Lower leg skin (tissue), 4 donors: ENCODE data around the gene CALHM6. TPM values are rescaled to one million over a fixed set of nuclear protein-coding genes. Genes with fewer than 3 reads are reported as not detected.

Experiments
- DNase-seq, 2 donors: peaks; one replicate each; pipeline ENCODE4 v3.0.0-alpha.2; 2019; ENCODE audit warnings: low spot score in 2 of 2
- H3K4me3 ChIP-seq: fragments of 200-600 bp; sonication (generic); 2 replicates; pipeline ENCODE4 v1.5.1; 2017; ENCODE audit warnings: mild to moderate bottlenecking, low read depth; ENCODE audit not compliant: poor library complexity, severe bottlenecking
- CTCF ChIP-seq, 3 donors: fragments of 450-650 bp; IDR thresholded peaks; one replicate each; pipeline ENCODE4 v1.5.1; 2016; ENCODE audit warnings: antibody characterized with exemption in 3 of 3, mild to moderate bottlenecking in 3 of 3, moderate library complexity in 2 of 3
- POLR2A ChIP-seq, 2 donors: fragments of 450-650 bp; IDR thresholded peaks; one replicate each; pipeline ENCODE4 v1.6.1; 2016 to 2017; ENCODE audit warnings: antibody characterized with exemption in 2 of 2, mild to moderate bottlenecking in 1 of 2, moderate library complexity in 1 of 2
- WGBS, 2 donors: methylation state at CpG; one replicate each; pipeline ENCODE4 v1.1.5; 2018; 5-methylcytosine and 5-hydroxymethylcytosine counted together
- intact Hi-C: fragments of 100-400 bp; cut with DNase I; formaldehyde crosslinking; loops from one replicate; pipeline ENCODE4 v1.15.0; 2023; ENCODE audit warnings: low total_unique reads
- total RNA-seq, 4 donors: library from RNA; depleted of rRNA; stranded (reverse); fragments of >200 nt; gene quantifications; one replicate each; pipeline ENCODE4 v1.1.0, GENCODE V29; 2016

The CALHM6 gene
- total RNA-seq, 4 donors from 2014 or later = 0.65 to 3.3 (median 2.6) TPM; not detected in 1

- 65 to 73% methylated on average over 3 of the region's 3 CpGs for WGBS, 2 donors
- TF ChIP-seq POLR2A (IDR thresholded peaks at IDR 0.05) (no peak), CTCF (IDR thresholded peaks at IDR 0.05) (no peak)
- intact Hi-C loops = no loop called here
- H3K4me3 ChIP-seq = no peak overlapping the region
- no peak for DNase-seq
These were observed 38.9 kb upstream of the CALHM6 start for GRCh38 chr6:116422238-116422637.

- intact Hi-C loops = no loop called here
- TF ChIP-seq CTCF (IDR thresholded peaks at IDR 0.05) = no peak
- TF ChIP-seq POLR2A (IDR thresholded peaks at IDR 0.05) = no peak
These were observed 37.2 kb upstream of the CALHM6 start for GRCh38 chr6:116424001-116424400.

GRCh38 chr6:116426551-116426950 is 34.6 kb upstream of the CALHM6 start:
- no peak for TF ChIP-seq CTCF (IDR thresholded peaks at IDR 0.05)
- intact Hi-C loops = no loop called here
- H3K4me3 ChIP-seq = no peak overlapping the region
- 59 to 67% methylated on average over 3 of the region's 3 CpGs for WGBS, 2 donors
- DNase-seq = no peak

More at GRCh38 chr6:116424001-116424400, 37.2 kb upstream of the CALHM6 start:
- no peak overlapping the region for H3K4me3 ChIP-seq
- WGBS, 2 donors = 81 to 89% methylated on average over 1 of the region's 1 CpG
- DNase-seq = no peak

GRCh38 chr6:116429111-116429510 is 32.1 kb upstream of the CALHM6 start:
- WGBS, 2 donors = 98 to 100% methylated on average over 2 of the region's 2 CpGs
- no peak for DNase-seq
- no peak overlapping the region for H3K4me3 ChIP-seq
- no peak for TF ChIP-seq POLR2A (IDR thresholded peaks at IDR 0.05)
- no peak for TF ChIP-seq CTCF (IDR thresholded peaks at IDR 0.05)
- intact Hi-C loops = no loop called here

- 91 to 92% methylated on average over 4 of the region's 4 CpGs for WGBS, 2 donors
- no peak overlapping the region for H3K4me3 ChIP-seq
- TF ChIP-seq CTCF (IDR thresholded peaks at IDR 0.05) = no peak
- no peak for TF ChIP-seq POLR2A (IDR thresholded peaks at IDR 0.05)
- intact Hi-C loops = no loop called here
- no peak for DNase-seq
These were observed 30.3 kb upstream of the CALHM6 start for GRCh38 chr6:116430860-116431259.

GRCh38 chr6:116431964-116432595 is 29.1 kb upstream of the CALHM6 start:
- no peak for TF ChIP-seq POLR2A (IDR thresholded peaks at IDR 0.05)
- TF ChIP-seq CTCF (IDR thresholded peaks at IDR 0.05) = no peak
- no peak overlapping the region for H3K4me3 ChIP-seq
- no peak for DNase-seq
- intact Hi-C loops = no loop called here
